MCF 10A (cell line): ENCODE data around the gene WWC1. TPM values are rescaled to one million over a fixed set of nuclear protein-coding genes. Genes with fewer than 3 reads are reported as not detected.

Experiments
- BruUV-seq: library from RNA; stranded (reverse); fragments of 400-500 nt; replicated peaks from 2 replicates; lab custom pipeline; 2021; lab: Mats Ljungman, UMichigan
- CTCF ChIA-PET: fragments of 300-600 bp; sonication (Branson Sonifier 250); formaldehyde crosslinking; extraction: SDS; loops from one replicate; lab custom pipeline; 2021; ENCODE audit warnings: antibody characterized with exemption, inconsistent platforms; lab: Yijun Ruan, JAX
- POLR2A ChIA-PET: fragments of 300-600, 350-650 bp; sonication (Branson Sonifier 250); formaldehyde crosslinking; extraction: SDS; loops from one replicate; lab custom pipeline; 2020; ENCODE audit warnings: antibody characterized with exemption, inconsistent platforms; lab: Yijun Ruan, JAX
- DNase-seq: peaks from one replicate; pipeline ENCODE4 v3.0.0-alpha.2; 2018; ENCODE audit not compliant: unreplicated experiment
- H3K27ac Mint-ChIP-seq: one replicate; pipeline ENCODE4 v1.8.0; 2022; ENCODE audit warnings: mild to moderate bottlenecking, low read depth, mixed read lengths; ENCODE audit not compliant: unreplicated experiment
- H3K27me3 Mint-ChIP-seq: one replicate; pipeline ENCODE4 v1.8.0; 2022; ENCODE audit warnings: mixed read lengths; ENCODE audit not compliant: insufficient read depth, unreplicated experiment
- H3K36me3 Mint-ChIP-seq: one replicate; pipeline ENCODE4 v1.8.0; 2022; ENCODE audit warnings: mild to moderate bottlenecking, moderate library complexity, mixed read lengths; ENCODE audit not compliant: insufficient read depth, unreplicated experiment
- H3K4me1 Mint-ChIP-seq: one replicate; pipeline ENCODE4 v1.8.0; 2022; ENCODE audit warnings: mixed read lengths; ENCODE audit not compliant: insufficient read depth, unreplicated experiment
- H3K4me3 Mint-ChIP-seq: one replicate; pipeline ENCODE4 v1.8.0; 2022; ENCODE audit warnings: mild to moderate bottlenecking, moderate library complexity, mixed read lengths; ENCODE audit not compliant: unreplicated experiment
- H3K9me3 Mint-ChIP-seq: one replicate; pipeline ENCODE4 v1.8.0; 2022; ENCODE audit warnings: mixed read lengths; ENCODE audit not compliant: unreplicated experiment
- CTCF ChIP-seq: fragments of 200-600 bp; IDR thresholded peaks from one replicate; pipeline ENCODE4 v1.8.0; 2022; ENCODE audit warnings: antibody characterized with exemption, mild to moderate bottlenecking; ENCODE audit not compliant: unreplicated experiment
- intact Hi-C: fragments of 100-400 bp; cut with micrococcal nuclease; formaldehyde crosslinking; loops from 2 replicates; pipeline ENCODE4 v1.14.1; 2022
- total RNA-seq: library from RNA; stranded (reverse); gene quantifications from 2 replicates; pipeline ENCODE4 v1.2.3, GENCODE V29; 2022

Gene WWC1
- total RNA-seq, 1 experiment from 2014 or later = 47.0 TPM

- H3K4me3 Mint-ChIP-seq = peak overlapping the region; percentile 82
- BruUV-seq = TSS peak; percentile 84
- POLR2A ChIA-PET = interaction anchor here (0.6 to 6.6 kb wide), 14 partner anchors 9 to 288 kb away, joined by 3 to 44 read pairs (median 5); partner anchors contain the start of genes PANK3 and RARS1
- no peak for DNase-seq
- no peaks in the 10 kb centered on the region for H3K9me3 Mint-ChIP-seq
- H3K4me1 Mint-ChIP-seq = peaks cover 51% of the 10 kb centered on the region
- peaks cover 7% of the 10 kb centered on the region for H3K36me3 Mint-ChIP-seq
- CTCF ChIA-PET = interaction anchor here (0.6 to 4.7 kb wide), 17 partner anchors 8 to 196 kb away, joined by 3 to 37 read pairs (median 7); partner anchors contain the start of gene RARS1
- peak overlapping the region; percentile 1 for H3K27ac Mint-ChIP-seq
- intact Hi-C loops = loop anchor here (1.0 to 10.0 kb wide), 5 partner anchors 22 to 284 kb away; partner anchors contain the start of gene PANK3
- TF ChIP-seq CTCF = no peak
- H3K27me3 Mint-ChIP-seq = no peaks in the 10 kb centered on the region
Measured at GRCh38 chr5:168290902-168291341, 523 bp upstream of the WWC1 start.

- intact Hi-C loops = loop anchor here (1.0 to 10.0 kb wide), 6 partner anchors 23 to 283 kb away; partner anchors contain the start of gene PANK3
- peak; percentile 55 for DNase-seq
- no peak for TF ChIP-seq CTCF
- no TSS peak for BruUV-seq
- Mint-ChIP-seq H3K27me3 (no peaks in the 10 kb centered on the region), H3K9me3 (no peaks in the 10 kb centered on the region), H3K4me1 (peaks cover 51% of the 10 kb centered on the region), H3K36me3 (peaks cover 7% of the 10 kb centered on the region), H3K4me3 (peak overlapping the region; percentile 82), H3K27ac (peak overlapping the region; percentile 81)
- CTCF ChIA-PET = interaction anchor here (0.6 to 4.7 kb wide), 30 partner anchors 9 to 1158 kb away, joined by 3 to 37 read pairs (median 6); partner anchors contain the start of gene RARS1
- POLR2A ChIA-PET = interaction anchor here (0.6 to 6.6 kb wide), 23 partner anchors 9 to 360 kb away, joined by 3 to 44 read pairs (median 4); no protein-coding TSS in a partner anchor
Measured at GRCh38 chr5:168291964-168292785, 730 bp downstream of the WWC1 start.

DNA sequence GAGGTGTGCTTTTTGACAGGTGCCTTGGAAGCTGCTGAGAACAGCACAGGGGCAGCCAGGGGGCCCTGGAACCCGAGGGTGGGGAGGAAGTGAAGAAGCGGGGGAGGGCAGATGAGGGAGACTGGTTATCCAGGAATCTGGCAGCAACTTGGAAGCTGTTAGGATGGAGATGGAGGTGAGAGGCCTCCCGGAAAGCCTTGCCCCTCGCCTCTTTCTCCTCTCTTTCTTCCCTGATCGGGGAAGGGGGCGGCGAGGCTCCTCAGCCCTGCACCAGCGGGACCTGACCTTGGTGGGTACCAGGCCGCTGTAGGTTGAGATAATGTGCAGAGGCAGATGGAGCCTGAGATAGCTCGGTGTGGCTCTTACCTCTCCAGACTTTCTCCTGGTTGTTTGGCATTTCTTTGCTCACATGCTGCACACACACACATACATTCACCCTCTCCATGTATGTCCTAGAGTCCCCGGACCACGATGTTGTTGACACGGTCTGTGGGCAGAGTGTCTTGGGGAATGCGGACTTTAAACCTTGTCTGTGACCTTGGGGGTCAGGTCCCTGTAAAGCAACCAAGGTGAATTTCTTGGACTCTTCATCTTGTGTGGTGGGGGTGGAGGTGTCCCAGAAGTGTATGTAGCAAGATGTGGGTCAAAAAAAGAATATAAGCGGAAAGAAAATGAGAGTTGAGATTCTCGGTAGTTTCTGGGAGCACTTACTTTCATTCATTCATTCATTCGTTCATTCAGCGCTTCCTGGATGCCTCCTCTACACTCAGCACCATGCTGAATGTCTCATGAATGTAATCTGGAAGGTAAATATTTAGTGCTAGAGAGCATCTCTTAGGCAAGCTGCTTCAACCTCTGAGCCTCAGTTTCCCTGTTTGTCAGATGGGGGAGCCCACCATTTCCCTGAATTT lies 1.6 kb downstream of the WWC1 start:
- TF ChIP-seq CTCF = no peak
- BruUV-seq = TSS peak; percentile 16
- Mint-ChIP-seq H3K27me3 (no peaks in the 10 kb centered on the region), H3K36me3 (peaks cover 7% of the 10 kb centered on the region), H3K27ac (peak overlapping the region; percentile 81), H3K4me1 (peaks cover 47% of the 10 kb centered on the region), H3K4me3 (peak overlapping the region; percentile 82), H3K9me3 (no peaks in the 10 kb centered on the region)
- intact Hi-C loops = loop anchor here (2.0 to 10.0 kb wide), 3 partner anchors 34 to 282 kb away; partner anchors contain the start of gene PANK3
- ChIA-PET POLR2A (interaction anchor here (0.6 to 6.6 kb wide), 18 partner anchors 8 to 354 kb away, joined by 3 to 44 read pairs (median 4); no protein-coding TSS in a partner anchor), CTCF (interaction anchor here (0.6 to 4.7 kb wide), 25 partner anchors 11 to 660 kb away, joined by 3 to 37 read pairs (median 7); partner anchors contain the start of gene RARS1)
- DNase-seq = peak; percentile 27
